Activated CD8-positive, alpha-beta T cell treated with anti-CD3 and anti-CD28 coated beads for 36 hours (primary cell): ENCODE measurements around the gene REXO1. TPM values are rescaled to one million over a fixed set of nuclear protein-coding genes. Genes with fewer than 3 reads are reported as not detected.

Experiments used
- ATAC-seq: fragments of 200-7000 bp; cut with Tn5 transposase; one replicate; pipeline ENCODE4 v1.10.0; 2021; ENCODE audit warnings: mild to moderate bottlenecking, moderate library complexity
- CTCF ChIA-PET: fragments of 350-600 bp; sonication (Branson Sonifier 250); formaldehyde crosslinking; loops from one replicate; lab custom pipeline; 2021; ENCODE audit warnings: antibody characterized with exemption; lab: Charles Lee
- POLR2A ChIA-PET: fragments of 350-600 bp; sonication (Branson Sonifier 250); formaldehyde crosslinking; loops from one replicate; lab custom pipeline; 2021; ENCODE audit warnings: antibody characterized with exemption; lab: Charles Lee
- DNase-seq: peaks from one replicate; pipeline ENCODE4 v3.0.0-alpha.2; 2020
- H3K27ac Mint-ChIP-seq: one replicate; pipeline ENCODE4 v1.8.0; 2021; ENCODE audit warnings: mild to moderate bottlenecking, mixed read lengths
- H3K27me3 Mint-ChIP-seq: one replicate; pipeline ENCODE4 v1.8.0; 2021; ENCODE audit warnings: mixed read lengths
- H3K36me3 Mint-ChIP-seq: one replicate; pipeline ENCODE4 v1.8.0; 2021; ENCODE audit warnings: low read depth, mixed read lengths
- H3K4me1 Mint-ChIP-seq: one replicate; pipeline ENCODE4 v1.8.0; 2021; ENCODE audit warnings: low read depth, mixed read lengths
- H3K4me3 Mint-ChIP-seq: one replicate; pipeline ENCODE4 v1.8.0; 2021; ENCODE audit warnings: mild to moderate bottlenecking, moderate library complexity, mixed read lengths
- H3K9me3 Mint-ChIP-seq: one replicate; pipeline ENCODE4 v1.8.0; 2021; ENCODE audit warnings: mixed read lengths
- CTCF ChIP-seq: fragments of 200-600 bp; IDR thresholded peaks from one replicate; pipeline ENCODE4 v1.8.0; 2022; ENCODE audit warnings: antibody characterized with exemption, mild to moderate bottlenecking
- intact Hi-C: fragments of 100-400 bp; cut with micrococcal nuclease; formaldehyde crosslinking; loops from one replicate; pipeline ENCODE4 v1.10.0; 2022
- total RNA-seq, 2 experiments: library from RNA; stranded (reverse); gene quantifications; one replicate each; pipeline ENCODE4 v1.2.3, GENCODE V29; 2021

Gene REXO1
- total RNA-seq, 2 experiments from 2014 or later = 43.4 to 46.8 TPM

GRCh38 chr19:1862424-1863327 is 14.4 kb upstream of the REXO1 start:
- POLR2A ChIA-PET = no interaction called here
- peaks cover 11% of the 10 kb centered on the region for H3K36me3 Mint-ChIP-seq

GRCh38 chr19:1862068-1862423 is 13.8 kb upstream of the REXO1 start:
- intact Hi-C loops = no loop called here
- no peak for TF ChIP-seq CTCF
- H3K9me3 Mint-ChIP-seq = no peaks in the 10 kb centered on the region
- H3K27me3 Mint-ChIP-seq = no peaks in the 10 kb centered on the region
- peak overlapping the region; percentile 95 for H3K4me3 Mint-ChIP-seq
- peaks cover 40% of the 10 kb centered on the region for H3K4me1 Mint-ChIP-seq
- CTCF ChIA-PET = no interaction called here
- no peak for DNase-seq
- H3K27ac Mint-ChIP-seq = peak overlapping the region; percentile 92
- peaks cover 11% of the 10 kb centered on the region for H3K36me3 Mint-ChIP-seq
- POLR2A ChIA-PET = no interaction called here
- ATAC-seq = no peak

More at GRCh38 chr19:1862424-1863327, 14.4 kb upstream of the REXO1 start:
- peak; percentile 61 for DNase-seq
- no peak for TF ChIP-seq CTCF
- Mint-ChIP-seq H3K4me1 (peaks cover 38% of the 10 kb centered on the region), H3K9me3 (no peaks in the 10 kb centered on the region), H3K27me3 (no peaks in the 10 kb centered on the region), H3K27ac (peak overlapping the region; percentile 92), H3K4me3 (peak overlapping the region; percentile 95)
- no peak for ATAC-seq
- CTCF ChIA-PET = no interaction called here
- intact Hi-C loops = no loop called here

GRCh38 chr19:1861599-1862031 is 13.3 kb upstream of the REXO1 start:
- Mint-ChIP-seq H3K4me3 (peak overlapping the region; percentile 95), H3K9me3 (no peaks in the 10 kb centered on the region), H3K4me1 (peaks cover 38% of the 10 kb centered on the region), H3K27ac (peak overlapping the region; percentile 92), H3K36me3 (peaks cover 11% of the 10 kb centered on the region), H3K27me3 (no peaks in the 10 kb centered on the region)
- intact Hi-C loops = no loop called here
- DNase-seq (no peak), ATAC-seq (no peak)
- no peak for TF ChIP-seq CTCF
- ChIA-PET POLR2A (no interaction called here), CTCF (no interaction called here)

GRCh38 chr19:1860821-1861598 is 12.7 kb upstream of the REXO1 start:
- POLR2A ChIA-PET = interaction anchor here (1.1 kb wide), 2 partner anchors 12 to 14 kb away, joined by 3 to 4 read pairs; no protein-coding TSS in a partner anchor
- Mint-ChIP-seq H3K27me3 (no peaks in the 10 kb centered on the region), H3K4me3 (peak overlapping the region; percentile 95), H3K4me1 (peaks cover 38% of the 10 kb centered on the region), H3K9me3 (no peaks in the 10 kb centered on the region), H3K36me3 (peaks cover 11% of the 10 kb centered on the region), H3K27ac (peak overlapping the region; percentile 92)
- DNase-seq (no peak), ATAC-seq (no peak)
- CTCF ChIA-PET = no interaction called here
- TF ChIP-seq CTCF = no peak
- intact Hi-C loops = no loop called here
